ENCODE measurements around the gene B4GALT2.
A peak's percentile ranks its signal among the peaks of the same experiment; 100 is the strongest.

Gene B4GALT2

GRCh38 chr1:43969746-43970466 lies 9.1 kb upstream of the B4GALT2 start, which contains the start of gene DPH2:
Gene DPH2, plus strand, starts transcription at chr1:43970010. Its CDS starts 166 bp downstream, at chr1:43970176.
- peak; percentile 68 to 91 (median 89) for DNase-seq (ENCODE audit: low read depth in 2 of 3, low spot score in 2 of 3)

- no peak for DNase-seq (ENCODE audit: low read depth in 2 of 3, low spot score in 2 of 3)
These were observed 8.5 kb upstream of the B4GALT2 start for GRCh38 chr1:43970502-43970901.

- DNase-seq (ENCODE audit: low read depth in 2 of 3, low spot score in 2 of 3), result no peak
These were observed 8.1 kb upstream of the B4GALT2 start for GRCh38 chr1:43970911-43971310.

- no peak for DNase-seq (ENCODE audit: low read depth in 2 of 3, low spot score in 2 of 3)
These were observed 7.6 kb upstream of the B4GALT2 start for GRCh38 chr1:43971336-43971980.

GRCh38 chr1:43973981-43974442 lies 5.0 kb upstream of the B4GALT2 start:
- DNase-seq (ENCODE audit: low read depth in 2 of 3, low spot score in 2 of 3), result no peak

- peak; percentile 88 to 94 (median 89) for DNase-seq (ENCODE audit: low read depth in 2 of 3, low spot score in 2 of 3)
These were observed 4.4 kb upstream of the B4GALT2 start, which contains the start of gene ATP6V0B for GRCh38 chr1:43974443-43975248. Gene ATP6V0B, plus strand, starts transcription at chr1:43974960. Its CDS starts 81 bp downstream, at chr1:43975041.

- DNase-seq (ENCODE audit: low read depth in 2 of 3, low spot score in 2 of 3), result no peak
These were observed 3.6 kb upstream of the B4GALT2 start for GRCh38 chr1:43975249-43975961.

- no peak for DNase-seq (ENCODE audit: low read depth in 2 of 3, low spot score in 2 of 3)
These were observed 3.0 kb upstream of the B4GALT2 start for GRCh38 chr1:43976045-43976444.

- DNase-seq (ENCODE audit: low read depth in 2 of 3, low spot score in 2 of 3), result no peak
These were observed 2.1 kb upstream of the B4GALT2 start for GRCh38 chr1:43976890-43977289.

GRCh38 chr1:43977376-43978263 lies 1.4 kb upstream of the B4GALT2 start:
- DNase-seq (ENCODE audit: low read depth in 2 of 3, low spot score in 2 of 3), result no peak

- DNase-seq (ENCODE audit: low read depth in 2 of 3, low spot score in 2 of 3), result no peak
These were observed 803 bp upstream of the B4GALT2 start for GRCh38 chr1:43978264-43978550.

GRCh38 chr1:43979261-43979527 lies 184 bp downstream of the B4GALT2 start:
- no peak for DNase-seq (ENCODE audit: low read depth in 2 of 3, low spot score in 2 of 3)

- DNase-seq (ENCODE audit: low read depth in 2 of 3, low spot score in 2 of 3), result no peak
These were observed 681 bp downstream of the B4GALT2 start for GRCh38 chr1:43979528-43980254.

GRCh38 chr1:43980255-43981134 lies 1.5 kb downstream of the B4GALT2 start:
- no peak for DNase-seq (ENCODE audit: low read depth in 2 of 3, low spot score in 2 of 3)

- no peak for DNase-seq (ENCODE audit: low read depth in 2 of 3, low spot score in 2 of 3)
These were observed 2.1 kb downstream of the B4GALT2 start for GRCh38 chr1:43981135-43981491.

GRCh38 chr1:43981636-43982035 lies 2.6 kb downstream of the B4GALT2 start:
- no peak for DNase-seq (ENCODE audit: low read depth in 2 of 3, low spot score in 2 of 3)

GRCh38 chr1:43982241-43982640 lies 3.2 kb downstream of the B4GALT2 start:
- DNase-seq (ENCODE audit: low read depth in 2 of 3, low spot score in 2 of 3), result no peak

- DNase-seq (ENCODE audit: low read depth in 2 of 3, low spot score in 2 of 3), result no peak
These were observed 3.8 kb downstream of the B4GALT2 start for GRCh38 chr1:43982808-43983207.

All from activated CD8-positive, alpha-beta memory T cell treated with anti-CD3 and anti-CD28 coated beads for 48 hours (primary cell).